Measurements from ENCODE around the gene UFD1. TPM values are rescaled to one million over a fixed set of nuclear protein-coding genes. Genes with fewer than 3 reads are reported as not detected.

The UFD1 gene
- total and polyA plus RNA-seq, 7 experiments from 2014 or later: 46.8 to 87.8 (median 71.8) TPM

DNA sequence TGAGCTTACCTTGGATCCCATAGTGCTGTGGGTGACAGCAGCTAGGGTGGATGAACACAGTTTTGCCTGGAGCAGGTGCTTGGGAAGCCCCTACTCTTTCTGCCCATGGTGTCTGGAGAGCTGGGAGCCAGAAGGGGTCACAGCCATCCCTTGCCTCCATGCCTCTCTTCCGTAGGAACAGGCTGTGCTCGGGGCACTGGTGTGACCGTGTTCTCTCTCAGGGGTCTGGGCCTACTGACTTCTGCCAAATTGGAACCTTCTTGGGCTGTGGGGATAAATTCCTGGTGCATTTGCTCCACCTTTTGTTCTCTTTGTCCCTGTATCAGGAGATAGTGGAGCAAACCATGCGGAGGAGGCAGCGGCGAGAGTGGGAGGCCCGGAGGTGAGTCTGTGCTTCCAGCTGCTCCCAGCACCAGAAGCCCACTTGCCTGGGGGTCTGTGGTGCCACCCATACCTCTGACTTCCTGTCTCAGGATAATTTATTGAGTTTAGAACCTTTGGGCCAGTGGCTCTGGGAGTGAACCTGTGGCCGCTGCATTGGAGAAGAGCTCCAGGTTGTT lies 15.1 kb upstream of the UFD1 start:
- Mint-ChIP-seq H3K27me3 (no peaks in the 10 kb centered on the region), H3K4me1 (peaks cover 4 to 25% (median 17%) of the 10 kb centered on the region in 7 donors), H3K4me3 (no peak overlapping the region), H3K27ac (peak overlapping the region in 1 of 9 donors; percentile 36), H3K9me3 (no peaks in the 10 kb centered on the region), H3K36me3 (peaks cover 0 to 10% (median 0%) of the 10 kb centered on the region in 5 donors)
- no peak for ATAC-seq
- ChIA-PET POLR2A (interaction anchor here (0.6 to 1.7 kb wide), 4 partner anchors 8 to 136 kb away, joined by 3 to 4 read pairs (median 3); partner anchors contain the start of genes CDC45 and UFD1), CTCF (interaction anchor here (1.4 to 1.6 kb wide), 2 partner anchors 136 to 138 kb away, joined by 5 to 12 read pairs; no protein-coding TSS in a partner anchor)
- no peaks in the 10 kb centered on the region for H3K36me3 ChIP-seq (ENCODE audit: control insufficient read depth in 2 of 3, insufficient read depth in 3 of 3, low read length in 3 of 3)
- peaks cover 0 to 9% of the 10 kb centered on the region in 2 donors for H3K4me1 ChIP-seq (ENCODE audit: control insufficient read depth in 2 of 2, insufficient read depth in 2 of 2, low read length in 2 of 2)
- H3K27me3 ChIP-seq (ENCODE audit: control insufficient read depth in 2 of 2, insufficient read depth in 2 of 2, low read length in 2 of 2): no peaks in the 10 kb centered on the region
- no peaks in the 10 kb centered on the region for H3K9me3 ChIP-seq (ENCODE audit: control insufficient read depth in 2 of 3, low read length in 3 of 3)
- H3K27ac ChIP-seq (ENCODE audit: low read depth, low read length): no peak overlapping the region
- H3K4me3 ChIP-seq (ENCODE audit: low read length): no peak overlapping the region
- intact Hi-C loops (cut with micrococcal nuclease): no loop called here
- no peak for DNase-seq

DNA sequence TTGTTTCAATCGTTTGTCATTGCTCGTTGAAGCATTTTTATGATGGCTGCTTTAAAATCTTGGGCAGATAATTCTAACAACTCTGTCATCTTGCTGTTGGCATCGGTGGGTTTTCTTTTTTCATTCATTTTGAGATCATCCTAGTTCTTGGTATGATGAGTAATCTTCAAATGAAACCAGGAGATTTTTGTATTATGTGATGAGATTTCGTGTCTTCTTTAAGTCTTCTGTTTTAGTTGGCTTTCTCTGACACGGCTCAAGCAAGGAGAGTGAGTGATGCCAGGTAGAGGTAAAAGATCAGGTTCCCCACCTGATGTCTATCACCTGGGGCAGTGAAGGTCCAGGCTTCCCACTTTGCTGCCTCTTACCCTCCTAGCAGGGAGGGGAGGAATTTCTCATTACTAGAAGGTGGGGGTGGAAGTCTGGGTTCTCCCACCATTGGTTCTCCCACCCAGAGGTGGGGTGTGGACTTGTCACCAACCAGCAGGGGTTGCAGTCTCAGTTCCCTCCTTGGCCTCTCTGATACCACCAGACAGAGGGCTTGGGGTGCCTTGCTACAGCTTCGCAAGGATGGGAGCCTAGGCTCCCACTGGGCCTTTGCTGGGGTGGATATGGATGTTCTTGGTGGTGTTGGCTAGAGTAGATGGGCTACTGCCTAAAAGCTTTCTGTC lies 13.6 kb upstream of the UFD1 start:
- no peaks in the 10 kb centered on the region for H3K27me3 Mint-ChIP-seq
- no peak overlapping the region for H3K27ac ChIP-seq (ENCODE audit: low read depth, low read length)
- intact Hi-C loops (cut with micrococcal nuclease): no loop called here
- no peak overlapping the region for H3K4me3 Mint-ChIP-seq
- peaks cover 4 to 25% (median 17%) of the 10 kb centered on the region in 7 donors for H3K4me1 Mint-ChIP-seq
- peaks cover 0 to 9% of the 10 kb centered on the region in 2 donors for H3K4me1 ChIP-seq (ENCODE audit: control insufficient read depth in 2 of 2, insufficient read depth in 2 of 2, low read length in 2 of 2)
- no peaks in the 10 kb centered on the region for H3K9me3 Mint-ChIP-seq
- peak overlapping the region in 2 of 9 donors; percentile 17 to 31 for H3K27ac Mint-ChIP-seq
- ChIA-PET POLR2A (interaction anchor here (1.7 kb wide), 1 partner anchor 13 kb away, joined by 4 read pairs; the partner anchor contains the start of genes CDC45 and UFD1), CTCF (interaction anchor here (1.4 kb wide), 1 partner anchor 139 kb away, joined by 5 read pairs; no protein-coding TSS in a partner anchor)
- H3K36me3 ChIP-seq (ENCODE audit: control insufficient read depth in 2 of 3, insufficient read depth in 3 of 3, low read length in 3 of 3): no peaks in the 10 kb centered on the region
- ATAC-seq: no peak
- DNase-seq: no peak
- peaks cover 0 to 10% (median 0%) of the 10 kb centered on the region in 5 donors for H3K36me3 Mint-ChIP-seq
- no peak overlapping the region for H3K4me3 ChIP-seq (ENCODE audit: low read length)
- no peaks in the 10 kb centered on the region for H3K27me3 ChIP-seq (ENCODE audit: control insufficient read depth in 2 of 2, insufficient read depth in 2 of 2, low read length in 2 of 2)
- H3K9me3 ChIP-seq (ENCODE audit: control insufficient read depth in 2 of 3, low read length in 3 of 3): no peaks in the 10 kb centered on the region

DNA sequence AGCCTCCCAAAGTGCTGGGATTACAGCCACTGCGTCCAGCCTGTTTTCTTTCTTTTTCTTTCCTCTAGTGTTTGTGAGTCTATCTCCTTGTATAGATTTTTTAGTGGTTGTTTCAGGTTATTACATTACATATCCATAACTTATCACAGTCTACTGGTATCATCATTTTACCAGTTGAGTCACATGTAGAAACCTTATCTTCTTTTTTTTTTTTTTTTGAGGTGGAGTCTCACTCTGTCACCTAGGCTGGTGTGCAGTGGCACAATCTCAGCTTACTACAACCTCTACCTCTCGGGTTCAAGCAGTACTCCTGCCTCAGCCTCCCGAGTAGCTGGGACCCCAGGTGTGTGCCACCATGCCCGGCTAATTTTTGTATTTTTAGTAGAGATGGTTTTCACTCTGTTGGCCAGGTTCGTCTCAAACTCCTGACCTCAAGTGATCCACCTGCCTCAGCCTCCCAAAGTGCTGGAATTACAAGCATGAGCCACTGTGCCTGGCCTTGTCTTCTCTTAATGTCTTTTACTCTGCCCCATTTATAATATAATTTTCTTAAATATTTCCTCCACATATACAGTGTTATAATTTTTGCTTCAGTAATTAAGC lies 11.7 kb upstream of the UFD1 start:
- no peaks in the 10 kb centered on the region for H3K9me3 ChIP-seq (ENCODE audit: control insufficient read depth in 2 of 3, low read length in 3 of 3)
- intact Hi-C loops (cut with micrococcal nuclease): no loop called here
- POLR2A ChIA-PET: interaction anchor here (1.1 kb wide), 1 partner anchor 108 kb away, joined by 3 read pairs; no protein-coding TSS in a partner anchor
- H3K4me3 ChIP-seq (ENCODE audit: low read length): no peak overlapping the region
- no peak overlapping the region for H3K27ac Mint-ChIP-seq
- H3K27ac ChIP-seq (ENCODE audit: low read depth, low read length): no peak overlapping the region
- H3K27me3 ChIP-seq (ENCODE audit: control insufficient read depth in 2 of 2, insufficient read depth in 2 of 2, low read length in 2 of 2): no peaks in the 10 kb centered on the region
- peaks cover under 1 to 19% (median 12%) of the 10 kb centered on the region in 7 donors for H3K4me1 Mint-ChIP-seq
- no peaks in the 10 kb centered on the region for H3K27me3 Mint-ChIP-seq
- DNase-seq (no peak), ATAC-seq (no peak)
- H3K4me3 Mint-ChIP-seq: no peak overlapping the region
- H3K9me3 Mint-ChIP-seq: no peaks in the 10 kb centered on the region
- peaks cover 0 to 7% (median 0%) of the 10 kb centered on the region in 5 donors for H3K36me3 Mint-ChIP-seq
- no peaks in the 10 kb centered on the region for H3K36me3 ChIP-seq (ENCODE audit: control insufficient read depth in 2 of 3, insufficient read depth in 3 of 3, low read length in 3 of 3)
- CTCF ChIA-PET: interaction anchor here (0.8 to 1.8 kb wide), 2 partner anchors 8 to 139 kb away, joined by 4 to 7 read pairs; no protein-coding TSS in a partner anchor
- H3K4me1 ChIP-seq (ENCODE audit: control insufficient read depth in 2 of 2, insufficient read depth in 2 of 2, low read length in 2 of 2): peaks cover 0 to 6% of the 10 kb centered on the region in 2 donors

DNA sequence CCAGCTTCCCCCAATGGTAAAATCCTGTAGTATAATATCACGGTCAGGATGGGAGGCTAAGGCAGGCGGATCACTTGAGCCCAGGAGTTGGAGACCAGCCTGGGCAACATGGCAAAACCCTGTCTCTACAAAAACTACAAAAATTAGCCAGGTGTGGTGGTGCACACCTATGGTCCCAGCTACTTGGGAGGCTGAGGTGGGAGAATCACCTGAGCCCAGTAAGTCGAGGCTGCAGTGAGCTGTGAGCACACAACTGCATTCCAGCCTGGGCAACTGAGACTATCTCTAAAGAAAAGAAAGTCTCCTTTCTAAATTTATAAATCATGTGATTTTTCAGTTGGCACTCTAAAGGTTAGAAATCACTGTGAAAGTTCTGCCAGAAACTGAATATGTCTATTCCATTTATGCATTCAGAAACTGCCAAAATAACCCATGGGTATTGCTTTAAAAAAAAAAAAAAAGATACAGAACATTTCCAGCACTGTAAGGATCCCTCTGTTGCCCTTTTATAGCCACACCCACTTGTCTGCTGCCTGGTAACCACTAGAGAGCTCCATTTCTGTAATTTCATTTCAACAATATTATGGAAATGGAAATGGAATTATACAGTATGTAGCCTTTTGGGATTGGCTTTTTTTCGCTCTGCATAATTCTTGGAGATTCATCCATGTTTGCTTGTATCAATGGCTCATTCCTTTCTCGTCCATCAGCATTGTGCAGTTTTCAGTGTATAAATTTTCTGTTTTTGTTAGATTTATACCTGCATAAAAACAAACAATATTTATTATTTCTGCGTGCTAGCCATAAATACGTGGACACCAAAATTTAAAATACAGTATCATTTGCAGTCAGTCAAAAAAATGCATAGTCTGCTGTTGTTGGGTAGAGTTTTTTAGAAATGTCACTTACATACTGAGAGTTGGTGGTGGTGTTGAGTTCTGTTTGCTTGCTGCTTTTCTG lies 10.2 kb upstream of the UFD1 start:
- intact Hi-C loops (cut with micrococcal nuclease): no loop called here
- Mint-ChIP-seq H3K36me3 (peaks cover 0 to 9% (median 0%) of the 10 kb centered on the region in 5 donors), H3K27me3 (no peaks in the 10 kb centered on the region), H3K9me3 (peaks cover 0 to 3% (median 0%) of the 10 kb centered on the region in 11 donors), H3K27ac (peak overlapping the region in 2 of 9 donors; percentile 24 to 25), H3K4me3 (no peak overlapping the region), H3K4me1 (peaks cover 0 to 15% (median 0%) of the 10 kb centered on the region in 7 donors)
- Histone ChIP-seq H3K27me3 (ENCODE audit: control insufficient read depth in 2 of 2, insufficient read depth in 2 of 2, low read length in 2 of 2) (no peaks in the 10 kb centered on the region), H3K27ac (ENCODE audit: low read depth, low read length) (no peak overlapping the region), H3K4me3 (ENCODE audit: low read length) (no peak overlapping the region), H3K4me1 (ENCODE audit: control insufficient read depth in 2 of 2, insufficient read depth in 2 of 2, low read length in 2 of 2) (no peaks in the 10 kb centered on the region), H3K36me3 (ENCODE audit: control insufficient read depth in 2 of 3, insufficient read depth in 3 of 3, low read length in 3 of 3) (no peaks in the 10 kb centered on the region), H3K9me3 (ENCODE audit: control insufficient read depth in 2 of 3, low read length in 3 of 3) (no peaks in the 10 kb centered on the region)
- ATAC-seq (no peak), DNase-seq (peak in 2 of 9 donors; percentile 22 to 31)
- CTCF ChIA-PET: interaction anchor here (1.8 kb wide), 1 partner anchor 141 kb away, joined by 7 read pairs; no protein-coding TSS in a partner anchor
- POLR2A ChIA-PET: interaction anchor here (0.6 to 0.7 kb wide), 2 partner anchors 9 to 105 kb away, joined by 3 read pairs; partner anchors contain the start of gene CDC45

DNA sequence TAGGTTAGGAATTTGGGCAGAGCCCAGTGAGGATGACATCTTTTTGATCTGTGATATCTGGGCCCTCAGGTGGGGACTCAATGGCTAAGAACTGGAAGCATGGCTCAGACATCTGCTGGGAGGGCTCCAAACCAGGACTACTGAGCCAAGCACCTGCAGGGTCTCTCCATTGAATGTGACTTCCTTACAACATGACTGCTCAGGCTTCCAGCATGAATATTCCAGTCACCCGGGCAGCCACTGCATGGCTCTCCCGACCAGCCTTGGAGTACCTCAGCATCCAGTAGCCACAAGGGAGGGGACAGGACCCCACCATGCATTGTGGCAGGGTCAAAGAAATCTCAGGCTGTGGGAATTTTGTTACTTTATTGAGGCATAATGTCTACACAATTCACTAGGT lies 9.3 kb upstream of the UFD1 start:
- H3K9me3 ChIP-seq (ENCODE audit: control insufficient read depth in 2 of 3, low read length in 3 of 3): no peaks in the 10 kb centered on the region
- peaks cover 0 to 3% (median 0%) of the 10 kb centered on the region in 11 donors for H3K9me3 Mint-ChIP-seq
- H3K36me3 Mint-ChIP-seq: peaks cover 0 to 12% (median 0%) of the 10 kb centered on the region in 5 donors
- no peaks in the 10 kb centered on the region for H3K27me3 ChIP-seq (ENCODE audit: control insufficient read depth in 2 of 2, insufficient read depth in 2 of 2, low read length in 2 of 2)
- H3K36me3 ChIP-seq (ENCODE audit: control insufficient read depth in 2 of 3, insufficient read depth in 3 of 3, low read length in 3 of 3): no peaks in the 10 kb centered on the region
- no peaks in the 10 kb centered on the region for H3K27me3 Mint-ChIP-seq
- CTCF ChIA-PET: interaction anchor here (0.7 kb wide), 1 partner anchor 132 kb away, joined by 3 read pairs; no protein-coding TSS in a partner anchor
- intact Hi-C loops (cut with micrococcal nuclease): no loop called here
- peaks cover 0 to 15% (median 0%) of the 10 kb centered on the region in 7 donors for H3K4me1 Mint-ChIP-seq
- no peak overlapping the region for H3K4me3 Mint-ChIP-seq
- DNase-seq: no peak
- no peak for ATAC-seq
- POLR2A ChIA-PET: no interaction called here
- no peak overlapping the region for H3K27ac Mint-ChIP-seq
- H3K27ac ChIP-seq (ENCODE audit: low read depth, low read length): no peak overlapping the region
- H3K4me3 ChIP-seq (ENCODE audit: low read length): no peak overlapping the region
- H3K4me1 ChIP-seq (ENCODE audit: control insufficient read depth in 2 of 2, insufficient read depth in 2 of 2, low read length in 2 of 2): no peaks in the 10 kb centered on the region
